Esophagus squamous epithelium (tissue), 4 donors: ENCODE measurements around the gene VAV2.

ENCODE experiments used
- CTCF ChIP-seq, 6 experiments: fragments of 450-650 bp in 4 of 6; fragments of 200-600 bp in 2 of 6; sonication (generic) in 2 of 6; IDR thresholded peaks; one replicate each; pipeline ENCODE4 v1.5.1; 2016 to 2019; ENCODE audit warnings: antibody characterized with exemption in 6 of 6, mild to moderate bottlenecking in 4 of 6, moderate library complexity in 4 of 6
- POLR2A ChIP-seq, 4 donors: fragments of 450-650 bp; IDR thresholded peaks; one replicate each; pipeline ENCODE4 v1.6.1; 2017; ENCODE audit warnings: antibody characterized with exemption in 4 of 4, mild to moderate bottlenecking in 4 of 4, moderate library complexity in 3 of 4

DNA sequence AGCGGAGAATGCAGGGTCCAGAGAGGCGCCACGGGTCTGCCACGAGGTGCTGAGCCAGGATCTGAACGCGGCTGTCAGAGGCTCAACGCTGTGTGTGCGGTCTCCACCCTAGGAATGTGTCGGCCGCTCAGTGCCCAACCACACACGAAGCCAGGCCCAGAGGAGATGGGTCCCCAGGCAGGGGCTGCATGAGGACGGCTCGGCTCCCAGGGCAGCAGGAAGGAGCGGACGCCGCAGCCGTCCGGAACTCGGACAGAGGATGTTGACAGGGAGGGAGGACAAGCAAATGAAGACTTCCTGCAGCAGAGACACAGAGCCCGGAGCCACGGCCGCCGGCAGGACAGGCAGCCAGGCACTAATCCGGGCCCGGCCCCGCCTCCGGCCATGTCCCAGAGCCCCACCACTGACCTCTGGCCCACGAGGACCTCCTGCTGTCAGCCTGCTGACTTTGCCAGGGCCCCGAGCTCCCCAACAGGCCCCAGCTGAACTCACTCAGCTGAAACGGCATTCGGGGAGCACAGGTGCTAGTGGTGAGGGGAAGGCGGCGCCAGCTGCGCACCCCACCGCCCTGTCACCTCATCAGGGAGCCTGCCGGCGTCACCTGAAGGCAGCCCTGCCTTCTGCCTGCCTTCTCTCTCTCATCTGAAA lies 12.7 kb downstream of the VAV2 start:
- no peak for TF ChIP-seq CTCF (IDR thresholded peaks at IDR 0.05)
- no peak for TF ChIP-seq POLR2A (IDR thresholded peaks at IDR 0.05)
